Tibial artery (tissue), 4 donors: ENCODE measurements around the gene MAP4.
"Not testable (repeated sequence)": the region's sequence is repeated elsewhere in the genome, so short reads cannot be mapped to it uniquely, and the experiment has no call there.

ENCODE experiments used
- DNase-seq, 2 donors: peaks; one replicate each; pipeline ENCODE4 v3.0.0-alpha.2; 2019
- H3K27ac ChIP-seq, 2 donors: fragments of 200-600 bp; sonication (generic) in 1 of 2; 1 replicate in 1 of 2; 2 replicates in 1 of 2; pipeline ENCODE4 v1.5.1; 2018 to 2019; ENCODE audit warnings: mild to moderate bottlenecking in 1 of 2
- H3K27me3 ChIP-seq, 2 donors: fragments of 200-600 bp; sonication (generic) in 1 of 2; one replicate each; pipeline versions ENCODE4 v1.5.1 to v1.6.0; 2016 to 2019
- H3K36me3 ChIP-seq, 3 donors: fragments of 200-600 bp; sonication (generic) in 2 of 3; one replicate each; pipeline ENCODE4 v1.5.1; 2016 to 2019; ENCODE audit warnings: mild to moderate bottlenecking in 2 of 3
- H3K4me1 ChIP-seq, 4 donors: fragments of 200-600 bp; sonication (generic) in 2 of 4; 1 replicate in 3 of 4; 2 replicates in 1 of 4; pipeline ENCODE4 v1.5.1; 2016 to 2019
- H3K4me3 ChIP-seq, 2 donors: fragments of 200-600 bp; sonication (generic) in 1 of 2; 1 replicate in 1 of 2; 2 replicates in 1 of 2; pipeline ENCODE4 v1.5.1; 2018 to 2019; ENCODE audit warnings: mild to moderate bottlenecking in 2 of 2
- H3K9me3 ChIP-seq, 3 donors: fragments of 200-600 bp; sonication (generic) in 1 of 3; one replicate each; pipeline ENCODE4 v1.5.1; 2016 to 2019
- CTCF ChIP-seq, 2 experiments: fragments of 200-600 bp in 1 of 2; fragments of 450-650 bp in 1 of 2; IDR thresholded peaks; one replicate each; pipeline ENCODE4 v1.5.1; 2017 to 2019; ENCODE audit warnings: antibody characterized with exemption in 2 of 2, mild to moderate bottlenecking in 1 of 2, moderate library complexity in 1 of 2
- intact Hi-C: fragments of 100-400 bp; cut with DNase I; formaldehyde crosslinking; loops from one replicate; pipeline ENCODE4 v1.15.0; 2023; ENCODE audit warnings: low total_unique reads

MAP4 gene

DNA sequence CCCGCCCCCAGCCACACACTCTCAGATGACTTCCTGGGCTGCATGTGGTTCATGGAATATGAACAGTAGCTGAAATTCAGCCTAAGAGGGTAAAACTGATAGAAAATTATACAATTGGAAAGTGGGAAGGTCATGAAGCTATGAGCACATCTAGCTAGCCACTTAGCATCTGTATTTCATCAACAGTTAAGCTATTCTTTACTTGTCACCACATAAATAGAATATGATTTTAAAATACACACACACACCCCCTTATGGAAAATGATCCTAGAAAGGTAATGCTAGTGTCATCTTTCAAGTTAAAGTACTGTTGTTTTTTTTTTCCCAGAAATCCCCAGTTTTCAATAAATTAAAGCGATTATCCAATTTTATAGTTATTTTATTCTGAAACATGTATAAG, 3.6 kb downstream of the MAP4 start:
- no peaks in the 10 kb centered on the region for H3K27me3 ChIP-seq
- H3K27ac ChIP-seq = peak overlapping the region; percentile 25 to 36
- H3K36me3 ChIP-seq = no peaks in the 10 kb centered on the region
- no peak for TF ChIP-seq CTCF (IDR thresholded peaks at IDR 0.05)
- H3K9me3 ChIP-seq = no peaks in the 10 kb centered on the region
- peaks cover 0 to 79% (median 48%) of the 10 kb centered on the region in 4 donors for H3K4me1 ChIP-seq
- DNase-seq = no peak
- intact Hi-C loops = no loop called here
- no peak overlapping the region for H3K4me3 ChIP-seq

- DNase-seq, H3K4me3 ChIP-seq, H3K9me3 ChIP-seq, H3K27ac ChIP-seq, H3K27me3 ChIP-seq, H3K36me3 ChIP-seq, intact Hi-C loops: not testable (repeated sequence)
- H3K4me1 ChIP-seq = peaks cover 0 to 58% (median 20%) of the 10 kb centered on the region in 4 donors
Observed at GRCh38 chr3:48008066-48008465, 8.2 kb downstream of the MAP4 start.

DNA sequence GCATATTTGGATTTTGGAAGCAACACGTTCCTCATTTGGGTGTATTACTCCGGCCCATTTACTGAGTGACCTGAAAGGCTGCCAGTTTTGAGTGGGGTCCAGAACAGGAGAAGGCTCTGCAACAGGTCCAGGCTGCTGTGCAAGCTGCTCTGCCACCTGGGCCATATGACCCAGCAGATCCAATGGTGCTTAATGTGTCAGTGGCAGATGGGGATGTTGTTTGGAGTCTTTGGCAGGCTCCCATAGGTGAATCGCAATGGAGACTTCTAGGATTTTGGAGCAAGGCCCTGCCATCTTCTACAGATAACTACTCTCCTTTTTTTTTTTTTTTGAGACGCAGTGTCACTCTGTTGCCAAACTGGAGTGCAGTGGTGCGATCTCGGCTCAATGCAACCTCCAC, 8.9 kb downstream of the MAP4 start:
- DNase-seq, H3K9me3 ChIP-seq, intact Hi-C loops, H3K36me3 ChIP-seq, H3K4me3 ChIP-seq, H3K27me3 ChIP-seq, H3K27ac ChIP-seq: not testable (repeated sequence)
- H3K4me1 ChIP-seq = peaks cover 0 to 51% (median 14%) of the 10 kb centered on the region in 4 donors

DNA sequence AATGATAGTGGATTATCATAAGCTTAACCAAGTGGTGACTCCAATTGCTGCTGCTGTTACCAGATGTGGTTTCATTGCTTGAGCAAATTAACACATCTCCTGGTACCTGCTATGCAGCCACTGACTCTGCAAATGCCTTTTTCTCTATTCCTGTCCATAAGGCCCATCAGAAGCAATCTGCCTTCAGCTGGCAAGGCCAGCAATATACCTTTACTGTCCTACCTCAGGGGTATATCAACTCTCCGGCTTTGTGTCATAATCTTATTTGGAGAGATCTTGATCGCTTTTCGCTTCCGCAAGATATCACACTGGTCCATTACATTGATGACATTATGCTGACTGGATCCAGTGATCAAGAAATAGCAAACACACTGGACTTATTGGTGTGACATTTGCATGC, 9.4 kb downstream of the MAP4 start:
- intact Hi-C loops, H3K27me3 ChIP-seq, DNase-seq, H3K9me3 ChIP-seq, H3K4me3 ChIP-seq, H3K36me3 ChIP-seq, H3K27ac ChIP-seq: not testable (repeated sequence)
- peaks cover 0 to 51% (median 12%) of the 10 kb centered on the region in 4 donors for H3K4me1 ChIP-seq

DNA sequence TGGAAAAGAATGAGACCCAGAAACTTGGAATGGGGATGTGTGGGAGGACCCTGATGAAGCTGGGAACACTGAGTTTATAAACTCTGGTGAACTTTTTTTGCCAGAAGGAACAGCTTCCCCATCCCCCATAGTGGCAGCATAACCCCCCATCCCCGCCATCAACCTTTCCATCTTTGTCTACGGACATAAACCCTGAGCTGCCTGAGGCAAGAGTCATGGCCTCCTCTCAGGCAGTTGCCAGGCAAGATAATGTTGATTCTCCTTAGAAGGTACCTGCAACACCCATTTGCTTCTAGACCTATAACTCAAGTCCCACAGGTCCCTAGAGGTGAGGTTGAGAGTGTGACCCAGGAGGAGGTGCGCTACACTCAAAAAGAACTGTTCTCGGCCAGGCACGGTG, 11.5 kb downstream of the MAP4 start:
- no peak for TF ChIP-seq CTCF (IDR thresholded peaks at IDR 0.05)
- Histone ChIP-seq H3K36me3 (no peaks in the 10 kb centered on the region), H3K9me3 (no peaks in the 10 kb centered on the region), H3K27me3 (no peaks in the 10 kb centered on the region), H3K4me1 (peaks cover 0 to 52% (median 10%) of the 10 kb centered on the region in 4 donors), H3K27ac (no peak overlapping the region), H3K4me3 (no peak overlapping the region)
- intact Hi-C loops = no loop called here
- no peak for DNase-seq

DNA sequence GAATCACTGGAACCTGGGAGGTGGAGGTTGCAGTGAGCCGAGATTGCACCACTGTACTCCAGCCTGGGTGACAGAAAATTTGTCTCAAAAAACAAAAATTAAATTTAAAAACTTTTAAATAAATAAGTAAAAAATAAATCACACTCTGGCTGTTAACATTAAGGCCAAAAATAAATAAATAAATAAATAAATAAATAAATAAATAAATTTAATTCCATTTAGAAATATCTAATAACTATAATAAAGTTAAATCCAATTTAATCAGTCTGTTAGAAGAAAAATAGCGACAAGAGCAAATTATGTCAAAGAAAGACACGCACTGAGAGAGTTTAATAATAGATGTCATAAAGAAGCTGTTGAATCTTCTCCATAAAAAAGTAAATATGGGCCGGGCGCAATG, 13.4 kb downstream of the MAP4 start:
- Histone ChIP-seq H3K4me1 (peaks cover 0 to 69% (median 10%) of the 10 kb centered on the region in 4 donors), H3K36me3 (no peaks in the 10 kb centered on the region), H3K4me3 (no peak overlapping the region), H3K9me3 (no peaks in the 10 kb centered on the region), H3K27me3 (no peaks in the 10 kb centered on the region), H3K27ac (no peak overlapping the region)
- intact Hi-C loops = no loop called here
- no peak for DNase-seq
- no peak for TF ChIP-seq CTCF (IDR thresholded peaks at IDR 0.05)

DNA sequence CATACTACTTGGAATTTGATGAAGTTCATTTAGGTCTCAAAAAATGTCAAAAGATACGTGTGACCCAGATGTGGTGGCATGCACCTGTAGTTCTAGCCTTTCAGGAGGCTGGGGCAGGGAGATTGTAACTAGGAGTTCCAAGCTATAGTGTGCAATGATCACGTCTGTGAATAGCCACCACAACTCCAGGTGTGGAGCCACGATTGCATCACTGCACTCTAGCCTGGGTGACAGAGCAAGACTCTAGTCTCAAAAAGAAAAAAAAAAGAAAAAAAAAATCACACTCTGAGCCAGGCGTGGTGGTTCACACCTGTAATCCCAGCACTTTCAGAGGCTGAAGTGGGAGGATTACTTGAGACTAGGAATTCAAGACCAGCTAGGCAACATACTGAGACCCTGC, 14.2 kb downstream of the MAP4 start:
- TF ChIP-seq CTCF (IDR thresholded peaks at IDR 0.05) = no peak
- DNase-seq = no peak
- no peaks in the 10 kb centered on the region for H3K27me3 ChIP-seq
- H3K27ac ChIP-seq = no peak overlapping the region
- H3K4me3 ChIP-seq = no peak overlapping the region
- no peaks in the 10 kb centered on the region for H3K36me3 ChIP-seq
- no peaks in the 10 kb centered on the region for H3K9me3 ChIP-seq
- peaks cover 0 to 77% (median 13%) of the 10 kb centered on the region in 4 donors for H3K4me1 ChIP-seq
- intact Hi-C loops = no loop called here
